ENCODE results near the gene RNH1. TPM values are rescaled to one million over a fixed set of nuclear protein-coding genes. Genes with fewer than 3 reads are reported as not detected.

The RNH1 gene
- total RNA-seq, result 10 to 100 TPM; 83.0 to 84.3 TPM

GRCh38 chr11:506995-507726, at the start of gene RNH1:
Gene RNH1, minus strand, starts transcription at chr11:507242. Its CDS starts 5,080 bp downstream, at chr11:502162.

GRCh38 chr11:536841-537621, 30.0 kb upstream of the RNH1 start, which contains the start of gene LRRC56:
Gene LRRC56, plus strand, starts transcription at chr11:537527. Its CDS starts 3,158 bp downstream, at chr11:540685.

DNA sequence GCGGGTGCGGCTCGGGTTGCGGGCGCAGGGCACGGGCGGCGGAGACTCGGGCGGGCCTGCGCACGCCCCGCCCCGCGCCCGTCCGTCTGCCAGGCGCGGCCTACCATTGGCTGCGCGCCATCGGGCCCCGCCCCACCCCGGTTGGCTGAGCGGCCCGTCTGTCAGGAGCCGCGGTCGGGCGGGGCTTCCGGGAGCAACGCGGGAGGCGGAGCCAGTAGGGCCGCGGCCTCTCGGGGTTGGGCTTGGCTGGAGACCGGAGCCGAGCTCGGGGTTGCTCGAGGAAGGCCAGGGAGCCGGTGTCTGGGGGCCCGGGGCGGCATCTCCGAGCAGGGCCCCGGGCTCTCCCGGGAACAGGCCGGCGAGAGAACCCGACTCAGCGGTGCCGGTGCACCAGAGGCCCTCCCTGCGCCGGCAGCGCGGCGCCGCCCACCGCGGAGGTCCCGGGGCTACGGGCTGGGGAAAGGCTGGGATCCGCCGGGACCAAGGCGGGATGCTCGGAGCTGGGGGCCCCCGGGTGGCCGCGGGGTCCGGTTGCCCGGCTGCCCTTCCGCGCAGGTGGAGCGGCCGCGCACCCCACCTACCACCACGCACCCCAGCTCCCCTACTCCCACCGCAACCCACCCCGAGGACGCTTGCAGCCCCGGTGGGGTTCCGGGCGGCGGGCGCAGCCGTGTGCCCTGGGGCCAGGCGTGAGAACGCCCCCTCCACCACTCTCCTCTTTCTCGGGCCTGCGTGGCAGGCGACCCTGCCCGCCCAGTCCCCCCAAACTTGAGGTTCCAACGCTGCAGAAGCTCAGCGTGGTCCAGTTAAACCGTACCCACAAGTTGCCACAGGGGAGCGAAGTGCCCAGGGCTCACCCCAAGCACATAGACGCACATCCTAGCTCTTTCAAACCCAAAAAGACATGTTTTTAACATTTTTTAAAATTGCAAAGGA, 28.7 kb upstream of the RNH1 start, which contains the start of gene HRAS:
Gene HRAS, minus strand, starts transcription at position 58 of the 936 bp plus-strand sequence.

DNA sequence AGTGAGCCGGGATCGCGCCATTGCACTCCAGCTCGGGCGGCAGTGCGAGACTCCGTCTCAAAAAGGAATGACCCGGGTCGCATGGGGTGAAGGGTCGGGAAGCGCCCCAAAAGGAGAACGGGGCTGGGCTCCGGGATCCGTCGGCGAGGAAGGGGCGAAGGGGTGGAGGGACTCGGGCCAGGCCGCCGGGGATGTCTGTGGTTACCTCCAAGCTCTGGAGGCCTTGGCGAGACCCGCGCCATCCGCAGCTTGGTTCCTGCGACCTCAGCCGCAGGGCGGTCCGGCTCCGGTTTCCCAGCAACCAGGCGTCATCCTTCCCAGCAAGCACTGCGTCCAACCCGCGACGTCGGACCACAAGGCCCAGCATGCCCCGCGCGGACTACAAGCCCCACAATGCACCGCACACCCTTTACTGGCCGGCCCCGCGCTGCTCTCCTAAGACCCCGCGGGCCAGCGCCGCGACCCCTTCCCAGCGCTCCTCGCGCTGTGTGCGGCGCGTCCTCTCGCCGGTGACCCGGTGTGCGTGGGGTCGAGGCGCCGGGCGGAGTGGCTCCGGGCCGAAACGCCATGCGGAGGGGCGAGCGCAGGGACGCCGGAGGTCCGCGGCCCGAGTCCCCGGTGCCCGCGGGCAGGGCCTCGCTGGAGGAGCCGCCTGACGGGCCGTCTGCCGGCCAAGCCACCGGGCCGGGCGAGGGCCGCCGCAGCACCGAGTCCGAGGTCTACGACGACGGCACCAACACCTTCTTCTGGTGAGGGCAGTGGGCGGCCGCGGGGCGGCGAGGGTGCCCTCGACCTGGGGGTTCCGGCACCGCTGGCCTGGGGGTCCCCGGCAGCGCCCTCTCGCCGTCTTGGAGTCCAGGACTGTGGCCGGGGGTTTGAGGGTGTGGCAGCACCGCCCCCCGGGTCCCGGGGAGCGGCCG, 56.9 kb downstream of the RNH1 start, which contains the start of gene PTDSS2:
Gene PTDSS2, plus strand, starts transcription at position 391 of the 920 bp plus-strand sequence. Its CDS starts 177 bp downstream, at position 568.

Other genes with a start within 250 kb of the RNH1 start
- gene NLRP6, start 228.8 kb downstream of the RNH1 start, total RNA-seq, result 10 to 100 TPM; 21.3 to 21.4 TPM
- 100 to 1,000 TPM; 343 to 358 TPM for gene PGGHG, start 218.1 kb downstream of the RNH1 start, total RNA-seq
- gene IFITM5, start 207.7 kb downstream of the RNH1 start, total RNA-seq, result not detected
- 1,000 to 10,000 TPM; 1,405 to 1,458 TPM for gene IFITM2, start 199.4 kb downstream of the RNH1 start, total RNA-seq
- gene IFITM1, start 193.2 kb downstream of the RNH1 start, total RNA-seq, result 1,000 to 10,000 TPM in 1 of 2 experiments, 100 to 1,000 TPM in 1; 981 to 1,005 TPM
- 10 to 100 TPM; 54.2 to 62.1 TPM for gene IFITM3, start 186.4 kb downstream of the RNH1 start, total RNA-seq
- gene B4GALNT4, start 137.7 kb downstream of the RNH1 start, total RNA-seq, result 1 to 10 TPM; 2.2 to 2.5 TPM
- not detected for gene PKP3, start 113.0 kb downstream of the RNH1 start, total RNA-seq
- 100 to 1,000 TPM; 257 to 267 TPM for gene SIGIRR, start 92.2 kb downstream of the RNH1 start, total RNA-seq
- gene ANO9, start 65.2 kb downstream of the RNH1 start, total RNA-seq, result 100 to 1,000 TPM in 1 of 2 experiments, 10 to 100 TPM in 1; 93.3 to 107 TPM
- gene PTDSS2, start 57.0 kb downstream of the RNH1 start, total RNA-seq, result 10 to 100 TPM; 23.5 to 23.6 TPM
- 10 to 100 TPM; 41.8 to 43.6 TPM for gene HRAS, start 28.3 kb upstream of the RNH1 start, total RNA-seq
- gene LRRC56, start 30.3 kb upstream of the RNH1 start, total RNA-seq, result 1 to 10 TPM; 2.7 to 2.8 TPM
- gene LMNTD2, start 53.5 kb upstream of the RNH1 start, total RNA-seq, result 1 to 10 TPM; 4.5 to 5.8 TPM
- 10 to 100 TPM; 32.9 to 36.1 TPM for gene RASSF7, start 53.7 kb upstream of the RNH1 start, total RNA-seq
- gene PHRF1, start 69.2 kb upstream of the RNH1 start, total RNA-seq, result 10 to 100 TPM; 39.0 to 39.9 TPM
- 10 to 100 TPM; 70.2 to 71.2 TPM for gene IRF7, start 108.7 kb upstream of the RNH1 start, total RNA-seq
- gene CDHR5, start 117.7 kb upstream of the RNH1 start, total RNA-seq, result not detected
- not detected for gene SCT, start 119.9 kb upstream of the RNH1 start, total RNA-seq
- under 1 TPM; 0.26 to 0.45 TPM for gene DRD4, start 130.0 kb upstream of the RNH1 start, total RNA-seq
- 10 to 100 TPM; 54.2 to 59.1 TPM for gene DEAF1, start 188.0 kb upstream of the RNH1 start, total RNA-seq
- 10 to 100 TPM; 28.4 to 28.9 TPM for gene TMEM80, start 188.6 kb upstream of the RNH1 start, total RNA-seq
- gene EPS8L2, start 199.0 kb upstream of the RNH1 start, total RNA-seq, result 10 to 100 TPM; 17.4 to 20.3 TPM
- 100 to 1,000 TPM; 205 to 218 TPM for gene TALDO1, start 240.2 kb upstream of the RNH1 start, total RNA-seq

Measured in activated naive CD4-positive, alpha-beta T cell treated with anti-CD3 and anti-CD28 coated beads, Interleukin-2, amount 10 ng/mL, durations not matched to agents 5 hours and 36 hours (primary cell).